Erythroblast (primary cell): Measurements from ENCODE around the gene SH3RF2.

Experiments
- GATA1 ChIP-seq: IDR thresholded peaks from 2 replicates; pipeline ENCODE4 v1.6.1; 2011; ENCODE audit warnings: low read depth, mild to moderate bottlenecking, control low read depth, low read length, moderate library complexity
- POLR2A ChIP-seq: IDR thresholded peaks from 2 replicates; pipeline ENCODE4 v1.6.1; 2011; ENCODE audit warnings: mild to moderate bottlenecking, low read length

DNA sequence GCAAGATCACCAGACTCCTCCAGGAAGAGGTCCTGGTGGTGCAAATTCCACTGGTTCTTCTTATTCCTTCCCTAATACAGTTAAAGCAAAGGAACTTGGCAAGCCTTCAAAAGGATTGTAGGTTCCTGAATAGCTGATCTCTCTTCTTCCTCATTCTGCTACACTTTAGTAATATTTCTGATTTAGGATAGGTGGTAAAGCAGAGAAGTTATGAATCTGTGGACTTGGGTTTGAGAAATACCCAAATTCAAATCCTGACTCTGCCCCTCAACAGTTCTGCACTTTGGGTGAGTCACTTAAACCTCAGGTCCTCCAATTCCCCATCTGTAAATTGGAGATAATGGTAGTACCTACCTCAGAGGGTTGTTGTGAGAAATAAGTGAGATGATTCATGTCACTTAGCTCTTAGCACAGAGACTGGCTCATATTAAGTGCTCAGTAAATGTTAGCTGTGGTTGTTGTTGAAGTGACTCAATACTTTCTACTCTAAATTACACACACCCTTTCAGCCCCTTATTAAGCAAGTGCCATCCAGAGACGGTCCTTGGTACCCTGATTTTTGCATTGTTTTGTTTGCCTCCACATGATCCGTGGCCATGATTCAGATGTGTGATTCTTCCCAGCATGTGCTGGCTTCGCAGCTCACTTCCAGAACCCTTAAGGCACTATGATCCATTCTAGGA lies 5.2 kb downstream of the SH3RF2 start:
- TF ChIP-seq POLR2A, result no peak
- no peak for TF ChIP-seq GATA1
